Ishikawa (cell line): ENCODE data around the gene TTC32.

ENCODE experiments used
- CEBPB ChIP-seq: IDR thresholded peaks from 2 replicates; pipeline ENCODE4 v1.6.1; 2012
- CREB1 ChIP-seq: IDR thresholded peaks from 2 replicates; pipeline ENCODE4 v1.6.1; 2012; ENCODE audit warnings: low read depth
- EGR1 ChIP-seq: IDR thresholded peaks from 2 replicates; pipeline ENCODE4 v1.6.1; 2012
- EP300 ChIP-seq: IDR thresholded peaks from 2 replicates; pipeline ENCODE4 v1.6.1; 2012; ENCODE audit warnings: borderline replicate concordance
- FOXM1 ChIP-seq: IDR thresholded peaks from 2 replicates; pipeline ENCODE4 v1.6.1; 2012; ENCODE audit warnings: low read depth, borderline replicate concordance
- NFIC ChIP-seq: IDR thresholded peaks from 2 replicates; pipeline ENCODE4 v1.6.1; 2012
- RAD21 ChIP-seq: IDR thresholded peaks from 2 replicates; pipeline ENCODE4 v1.6.1; 2012; ENCODE audit warnings: low read depth
- TAF1 ChIP-seq: IDR thresholded peaks from 2 replicates; pipeline ENCODE4 v1.6.1; 2012; ENCODE audit warnings: low read depth, mild to moderate bottlenecking
- TCF12 ChIP-seq: IDR thresholded peaks from 2 replicates; pipeline ENCODE4 v1.6.1; 2012; ENCODE audit warnings: low read depth
- TEAD4 ChIP-seq: IDR thresholded peaks from 2 replicates; pipeline ENCODE4 v1.6.1; 2012
- YY1 ChIP-seq: IDR thresholded peaks from 2 replicates; pipeline ENCODE4 v1.6.1; 2012; ENCODE audit warnings: low read depth
- ZBTB7A ChIP-seq: IDR thresholded peaks from 2 replicates; pipeline ENCODE4 v1.6.1; 2012; ENCODE audit warnings: low read depth
- TF ChIP-seq, protein P1 (sequence below): IDR thresholded peaks from 2 replicates; pipeline ENCODE4 v1.6.1; 2012; ENCODE audit warnings: low read depth, mild to moderate bottlenecking
- TF ChIP-seq, protein P2 (sequence below): IDR thresholded peaks from 2 replicates; pipeline ENCODE4 v1.6.1; 2012
- TF ChIP-seq, protein P3 (sequence below): IDR thresholded peaks from 2 replicates; pipeline ENCODE4 v1.6.1; 2012

The TTC32 gene

DNA sequence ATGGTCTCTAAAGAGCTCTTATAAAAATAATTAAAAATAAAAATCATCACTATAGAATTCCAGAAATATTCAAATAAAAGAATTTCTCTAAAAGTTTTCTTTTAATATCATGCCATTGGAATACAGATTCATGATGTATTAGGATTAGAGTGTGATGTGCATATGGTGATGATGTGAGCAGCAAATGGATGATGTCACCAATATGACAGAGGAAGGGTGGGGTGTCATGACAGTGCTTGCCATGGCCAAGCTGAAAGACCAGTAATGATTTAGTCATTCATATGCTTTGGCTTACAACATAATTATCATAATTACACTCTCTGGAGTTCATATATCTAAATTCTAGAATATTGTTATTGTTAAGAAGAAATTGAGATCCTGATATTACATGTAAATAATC, 27.4 kb upstream of the TTC32 start:
- TF ChIP-seq, protein P1, sequence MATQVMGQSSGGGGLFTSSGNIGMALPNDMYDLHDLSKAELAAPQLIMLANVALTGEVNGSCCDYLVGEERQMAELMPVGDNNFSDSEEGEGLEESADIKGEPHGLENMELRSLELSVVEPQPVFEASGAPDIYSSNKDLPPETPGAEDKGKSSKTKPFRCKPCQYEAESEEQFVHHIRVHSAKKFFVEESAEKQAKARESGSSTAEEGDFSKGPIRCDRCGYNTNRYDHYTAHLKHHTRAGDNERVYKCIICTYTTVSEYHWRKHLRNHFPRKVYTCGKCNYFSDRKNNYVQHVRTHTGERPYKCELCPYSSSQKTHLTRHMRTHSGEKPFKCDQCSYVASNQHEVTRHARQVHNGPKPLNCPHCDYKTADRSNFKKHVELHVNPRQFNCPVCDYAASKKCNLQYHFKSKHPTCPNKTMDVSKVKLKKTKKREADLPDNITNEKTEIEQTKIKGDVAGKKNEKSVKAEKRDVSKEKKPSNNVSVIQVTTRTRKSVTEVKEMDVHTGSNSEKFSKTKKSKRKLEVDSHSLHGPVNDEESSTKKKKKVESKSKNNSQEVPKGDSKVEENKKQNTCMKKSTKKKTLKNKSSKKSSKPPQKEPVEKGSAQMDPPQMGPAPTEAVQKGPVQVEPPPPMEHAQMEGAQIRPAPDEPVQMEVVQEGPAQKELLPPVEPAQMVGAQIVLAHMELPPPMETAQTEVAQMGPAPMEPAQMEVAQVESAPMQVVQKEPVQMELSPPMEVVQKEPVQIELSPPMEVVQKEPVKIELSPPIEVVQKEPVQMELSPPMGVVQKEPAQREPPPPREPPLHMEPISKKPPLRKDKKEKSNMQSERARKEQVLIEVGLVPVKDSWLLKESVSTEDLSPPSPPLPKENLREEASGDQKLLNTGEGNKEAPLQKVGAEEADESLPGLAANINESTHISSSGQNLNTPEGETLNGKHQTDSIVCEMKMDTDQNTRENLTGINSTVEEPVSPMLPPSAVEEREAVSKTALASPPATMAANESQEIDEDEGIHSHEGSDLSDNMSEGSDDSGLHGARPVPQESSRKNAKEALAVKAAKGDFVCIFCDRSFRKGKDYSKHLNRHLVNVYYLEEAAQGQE = no peak
- no peak for TF ChIP-seq EP300
- no peak for TF ChIP-seq YY1
- TF ChIP-seq, protein P2, sequence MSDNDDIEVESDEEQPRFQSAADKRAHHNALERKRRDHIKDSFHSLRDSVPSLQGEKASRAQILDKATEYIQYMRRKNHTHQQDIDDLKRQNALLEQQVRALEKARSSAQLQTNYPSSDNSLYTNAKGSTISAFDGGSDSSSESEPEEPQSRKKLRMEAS = no peak
- TF ChIP-seq NFIC = no peak
- TF ChIP-seq EGR1 = no peak
- no peak for TF ChIP-seq FOXM1
- TF ChIP-seq ZBTB7A = no peak
- no peak for TF ChIP-seq CREB1
- no peak for TF ChIP-seq TEAD4
- TF ChIP-seq CEBPB = no peak
- TF ChIP-seq, protein P3, sequence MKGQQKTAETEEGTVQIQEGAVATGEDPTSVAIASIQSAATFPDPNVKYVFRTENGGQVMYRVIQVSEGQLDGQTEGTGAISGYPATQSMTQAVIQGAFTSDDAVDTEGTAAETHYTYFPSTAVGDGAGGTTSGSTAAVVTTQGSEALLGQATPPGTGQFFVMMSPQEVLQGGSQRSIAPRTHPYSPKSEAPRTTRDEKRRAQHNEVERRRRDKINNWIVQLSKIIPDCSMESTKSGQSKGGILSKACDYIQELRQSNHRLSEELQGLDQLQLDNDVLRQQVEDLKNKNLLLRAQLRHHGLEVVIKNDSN = no peak
- no peak for TF ChIP-seq TCF12
- TF ChIP-seq RAD21 = no peak
- TF ChIP-seq TAF1 = no peak

DNA sequence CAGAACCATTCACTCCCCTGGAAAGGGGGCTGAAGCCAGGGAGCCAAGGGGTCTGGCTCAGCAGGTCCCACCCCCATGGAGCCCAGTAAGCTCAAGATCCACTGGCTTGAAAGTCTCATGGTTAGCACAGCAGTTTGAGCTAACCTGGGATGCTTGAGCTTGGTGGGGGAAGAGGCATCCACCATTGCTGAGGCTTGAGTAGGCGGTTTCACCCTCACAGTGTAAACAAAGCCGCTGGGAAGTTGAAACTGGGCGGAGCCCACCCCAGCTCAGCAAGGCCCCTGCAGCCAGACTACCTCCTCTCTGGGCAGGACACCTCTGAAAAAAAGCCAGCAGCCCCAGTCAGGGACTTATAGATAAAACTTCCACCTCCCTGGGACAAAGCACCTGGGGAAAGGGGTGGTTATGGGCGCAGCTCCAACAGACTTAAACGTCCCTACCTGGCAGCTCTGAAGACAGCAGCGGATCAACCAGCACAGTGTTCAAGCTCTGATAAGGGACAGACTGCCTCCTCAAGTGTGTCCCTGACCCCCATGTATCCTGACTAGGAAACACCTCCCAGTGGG, 14.7 kb upstream of the TTC32 start:
- TF ChIP-seq TCF12 (no peak), TEAD4 (no peak), CREB1 (no peak), EP300 (no peak), NFIC (no peak), CEBPB (no peak)
- TF ChIP-seq, protein P1 = no peak

DNA sequence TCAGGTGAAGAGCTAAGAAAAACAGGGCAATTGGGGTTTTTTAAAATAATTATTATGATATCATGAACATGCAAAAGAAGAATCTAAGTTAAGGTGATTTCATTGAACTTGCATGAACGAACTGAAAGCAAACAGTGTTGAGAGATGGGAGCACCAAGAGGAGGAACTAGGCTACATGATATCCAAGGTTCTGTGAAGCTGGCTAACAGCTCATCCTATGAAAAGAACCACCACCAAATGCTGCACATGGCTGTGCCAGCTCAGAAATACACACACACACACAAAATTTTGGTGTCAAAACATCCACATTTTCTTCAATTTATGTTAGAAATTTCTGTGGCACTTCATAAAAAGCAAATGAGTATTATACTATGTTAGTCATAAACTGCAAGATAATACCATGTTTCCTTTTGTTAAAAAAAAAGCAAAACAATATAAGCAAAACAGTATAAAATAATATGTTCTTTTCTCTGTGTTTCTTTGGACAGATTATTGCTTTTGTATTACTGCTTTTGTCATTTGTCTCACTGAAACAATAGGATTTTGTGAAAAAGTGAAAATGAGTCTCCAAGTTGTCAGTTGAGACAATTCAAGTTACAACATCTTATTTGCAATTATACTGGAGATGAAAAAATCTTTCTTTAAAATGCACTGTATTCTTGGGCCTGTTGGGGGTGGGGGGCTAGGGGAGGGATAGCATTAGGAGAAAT, 12.6 kb upstream of the TTC32 start:
- TF ChIP-seq EP300 (no peak), TAF1 (no peak), TCF12 (no peak), YY1 (no peak), FOXM1 (no peak), CREB1 (no peak), EGR1 (no peak), ZBTB7A (no peak), RAD21 (no peak), TEAD4 (no peak), CEBPB (no peak), NFIC (no peak)
- TF ChIP-seq, protein P2 = no peak
- TF ChIP-seq, protein P3 = no peak
- TF ChIP-seq, protein P1 = no peak

DNA sequence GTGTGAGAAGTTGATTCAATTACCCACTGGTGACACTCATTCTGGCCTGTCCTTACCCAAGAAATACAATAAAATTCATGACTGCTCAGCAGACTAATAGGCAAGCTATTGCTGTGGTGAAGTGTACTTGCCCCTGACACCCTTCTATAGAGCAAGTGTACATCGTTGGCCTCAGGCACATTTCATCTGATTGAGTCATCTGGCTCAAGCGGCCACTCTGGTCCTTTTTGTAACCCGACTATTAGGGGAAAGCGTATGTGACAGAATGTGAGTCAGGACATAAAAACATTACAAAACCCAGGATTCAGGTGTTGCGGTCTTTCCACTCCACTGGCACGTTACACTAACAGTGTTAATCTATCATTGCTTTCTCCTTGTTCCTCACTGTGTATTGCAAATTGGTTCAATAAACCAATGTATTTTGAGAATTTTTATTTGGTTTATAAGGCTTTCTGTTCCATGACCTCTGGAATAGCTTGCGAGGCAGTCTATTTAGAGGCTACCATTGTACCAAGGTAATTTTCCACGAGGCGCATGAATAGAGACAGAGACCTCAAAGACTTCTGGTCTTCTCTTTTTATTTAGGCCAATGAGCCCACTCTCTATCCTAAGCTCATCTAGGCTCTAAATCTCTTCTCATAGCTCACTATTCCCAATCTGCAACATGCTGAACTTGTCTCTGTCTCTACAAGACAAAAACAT, 10.2 kb upstream of the TTC32 start:
- TF ChIP-seq, protein P3 = no peak
- TF ChIP-seq CEBPB = peak; percentile 20; the same call in 1 of the 2 replicates
- TF ChIP-seq TEAD4 = peak; percentile 14; the same call in 1 of the 2 replicates
